ENCODE results near the gene RNF183. TPM values are rescaled to one million over a fixed set of nuclear protein-coding genes. Genes with fewer than 3 reads are reported as not detected.
"Not testable (repeated sequence)": the region's sequence is repeated elsewhere in the genome, so short reads cannot be mapped to it uniquely, and the experiment has no call there.

The RNF183 gene
- total and polyA plus RNA-seq, 8 donors = 0.14 to 1.5 (median 0.16) TPM; not detected in 1

DNA sequence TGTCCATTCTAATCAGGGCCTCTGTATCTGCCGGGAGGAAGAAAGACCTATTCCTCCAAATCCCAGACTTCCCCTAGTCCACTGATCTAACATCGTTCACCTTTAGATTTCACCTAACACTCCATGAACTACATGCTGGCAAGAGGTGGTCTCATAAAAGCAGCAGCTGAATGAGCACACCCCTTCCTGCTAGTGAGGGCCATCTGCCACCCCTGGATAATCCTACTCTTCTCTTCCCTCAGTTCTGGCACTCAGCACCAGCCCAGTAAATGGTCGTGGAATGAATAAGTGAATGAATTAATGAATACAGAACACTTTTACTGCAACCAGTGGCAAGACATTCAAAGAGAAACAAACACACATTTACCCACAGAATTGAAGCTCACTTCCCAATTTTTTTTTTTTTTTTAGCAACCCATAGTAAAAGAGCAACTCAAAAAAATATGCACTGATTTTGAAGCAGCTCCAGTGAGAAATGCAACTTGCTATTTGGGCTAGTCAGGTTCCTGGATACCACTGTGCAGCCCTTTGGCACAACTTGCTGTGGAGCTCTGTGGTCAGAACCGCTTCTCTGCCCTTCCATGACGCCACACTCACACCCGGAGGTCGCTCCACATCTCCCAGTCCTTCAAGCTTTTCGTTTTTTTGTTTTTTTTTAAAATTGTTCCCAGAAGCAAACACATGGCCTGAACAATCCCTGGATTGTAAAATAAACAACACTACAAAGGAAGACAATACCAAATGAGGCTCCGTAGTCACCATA lies 6.2 kb downstream of the RNF183 start:
- DNase-seq (no peak), ATAC-seq (no peak), FAIRE-seq (no peak)
- no peaks in the 10 kb centered on the region for H3K27me3 ChIP-seq
- no peak overlapping the region for H3K27ac ChIP-seq
- H3K36me3 ChIP-seq = peaks cover 3 to 10% (median 3%) of the 10 kb centered on the region in 3 donors
- TF ChIP-seq, protein P1, sequence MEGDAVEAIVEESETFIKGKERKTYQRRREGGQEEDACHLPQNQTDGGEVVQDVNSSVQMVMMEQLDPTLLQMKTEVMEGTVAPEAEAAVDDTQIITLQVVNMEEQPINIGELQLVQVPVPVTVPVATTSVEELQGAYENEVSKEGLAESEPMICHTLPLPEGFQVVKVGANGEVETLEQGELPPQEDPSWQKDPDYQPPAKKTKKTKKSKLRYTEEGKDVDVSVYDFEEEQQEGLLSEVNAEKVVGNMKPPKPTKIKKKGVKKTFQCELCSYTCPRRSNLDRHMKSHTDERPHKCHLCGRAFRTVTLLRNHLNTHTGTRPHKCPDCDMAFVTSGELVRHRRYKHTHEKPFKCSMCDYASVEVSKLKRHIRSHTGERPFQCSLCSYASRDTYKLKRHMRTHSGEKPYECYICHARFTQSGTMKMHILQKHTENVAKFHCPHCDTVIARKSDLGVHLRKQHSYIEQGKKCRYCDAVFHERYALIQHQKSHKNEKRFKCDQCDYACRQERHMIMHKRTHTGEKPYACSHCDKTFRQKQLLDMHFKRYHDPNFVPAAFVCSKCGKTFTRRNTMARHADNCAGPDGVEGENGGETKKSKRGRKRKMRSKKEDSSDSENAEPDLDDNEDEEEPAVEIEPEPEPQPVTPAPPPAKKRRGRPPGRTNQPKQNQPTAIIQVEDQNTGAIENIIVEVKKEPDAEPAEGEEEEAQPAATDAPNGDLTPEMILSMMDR (IDR thresholded peaks at IDR 0.05) = no peak
- no peaks in the 10 kb centered on the region for H3K9me3 ChIP-seq
- H3K4me1 ChIP-seq = no peaks in the 10 kb centered on the region
- WGBS, 2 donors = 55 to 66% methylated on average over 9 of the region's 9 CpGs
- intact Hi-C loops (cut with DNase I) = no loop called here
- H3K4me3 ChIP-seq = no peak overlapping the region

DNA sequence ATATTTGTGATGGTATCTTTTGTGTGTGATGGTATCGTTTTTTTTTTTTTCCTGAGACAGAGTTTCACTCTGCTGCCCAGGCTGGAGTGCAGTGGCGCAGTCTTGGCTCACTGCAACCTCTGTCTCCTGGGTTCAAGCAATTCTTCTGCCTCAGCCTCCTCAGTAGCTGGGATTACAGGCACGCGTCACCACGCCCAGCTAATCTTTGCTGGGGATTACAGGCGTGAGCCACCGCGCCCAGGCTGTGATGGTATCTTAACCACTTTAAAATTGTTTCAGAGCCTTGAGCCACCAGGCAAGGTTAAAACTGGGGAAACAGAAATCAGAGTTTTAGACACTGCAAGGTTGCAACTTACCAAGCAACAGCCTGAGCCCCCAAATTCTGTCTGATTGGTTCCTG lies 6.9 kb downstream of the RNF183 start:
- DNase-seq; FAIRE-seq; intact Hi-C loops (cut with DNase I); H3K27ac ChIP-seq; ATAC-seq; H3K4me3 ChIP-seq; H3K4me1 ChIP-seq; H3K9me3 ChIP-seq; H3K27me3 ChIP-seq: not testable (repeated sequence)
- peaks cover 3 to 18% (median 10%) of the 10 kb centered on the region in 3 donors for H3K36me3 ChIP-seq
- WGBS, 2 donors = 82 to 86% methylated on average over 8 of the region's 8 CpGs

DNA sequence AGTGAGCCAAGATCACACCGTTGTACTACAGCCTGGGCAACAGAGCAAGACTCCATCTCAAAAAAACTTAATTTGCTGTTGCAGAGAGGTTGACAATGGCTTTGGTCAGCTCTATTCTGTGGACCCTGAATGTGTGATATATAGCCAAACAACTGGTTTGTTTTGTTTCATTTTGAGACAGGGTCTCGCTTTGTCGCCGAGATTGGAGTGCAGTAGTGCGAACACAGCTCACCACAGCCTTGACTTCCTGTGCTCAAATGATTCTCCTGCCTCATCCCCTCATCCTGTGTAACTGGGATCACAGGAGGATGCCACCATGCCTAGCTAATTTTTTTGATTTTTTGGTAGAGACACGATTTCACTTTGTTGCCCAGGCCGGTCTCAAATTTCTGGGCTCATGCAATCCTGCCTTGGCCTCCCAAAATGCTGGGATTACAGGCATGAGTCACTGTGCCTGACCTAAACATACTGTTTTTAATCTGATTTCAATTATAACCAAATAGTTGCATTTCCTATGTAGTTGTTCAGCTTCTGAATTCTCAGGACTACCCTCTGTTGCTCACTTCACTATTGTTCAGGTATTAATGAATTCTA lies 9.8 kb downstream of the RNF183 start:
- Histone ChIP-seq H3K27ac (no peak overlapping the region), H3K4me1 (no peaks in the 10 kb centered on the region), H3K36me3 (peaks cover 7 to 46% (median 28%) of the 10 kb centered on the region in 3 donors), H3K9me3 (no peaks in the 10 kb centered on the region), H3K27me3 (no peaks in the 10 kb centered on the region), H3K4me3 (no peak overlapping the region)
- intact Hi-C loops (cut with DNase I) = no loop called here
- TF ChIP-seq, protein P1 (IDR thresholded peaks at IDR 0.05) = no peak
- ATAC-seq = no peak
- no peak for FAIRE-seq
- WGBS, 2 donors = 84 to 88% methylated on average over 7 of the region's 7 CpGs
- no peak for DNase-seq

DNA sequence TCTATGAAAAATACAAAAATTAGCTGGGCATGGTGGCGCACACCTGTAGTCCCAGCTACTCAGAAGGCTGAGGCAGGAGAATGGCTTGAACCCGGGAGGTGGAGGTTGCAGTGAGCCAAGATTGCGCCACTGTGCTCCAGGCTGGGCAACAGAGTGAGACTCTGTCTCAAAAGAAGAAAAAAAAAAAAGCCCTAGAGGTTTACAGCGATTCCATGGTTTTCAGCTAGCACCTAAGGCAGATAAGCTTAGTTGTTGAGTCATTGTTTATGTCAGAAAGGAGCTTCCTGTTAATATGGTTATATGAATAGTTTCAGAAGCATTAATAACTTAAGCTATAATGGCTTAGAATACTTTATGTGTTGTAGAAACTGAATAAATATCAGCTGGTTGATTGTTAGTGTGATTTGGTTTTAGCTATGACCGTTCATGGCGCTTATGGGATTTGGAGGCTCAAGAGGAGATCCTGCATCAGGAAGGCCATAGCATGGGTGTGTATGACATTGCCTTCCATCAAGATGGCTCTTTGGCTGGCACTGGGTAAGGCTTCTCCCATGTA lies 13.0 kb downstream of the RNF183 start:
- H3K4me3 ChIP-seq = no peak overlapping the region
- TF ChIP-seq, protein P1 (IDR thresholded peaks at IDR 0.05) = no peak
- ATAC-seq (no peak), FAIRE-seq (no peak), DNase-seq (no peak)
- no peaks in the 10 kb centered on the region for H3K9me3 ChIP-seq
- peaks cover 7 to 74% (median 47%) of the 10 kb centered on the region in 3 donors for H3K36me3 ChIP-seq
- no peaks in the 10 kb centered on the region for H3K4me1 ChIP-seq
- intact Hi-C loops (cut with DNase I) = no loop called here
- H3K27ac ChIP-seq = no peak overlapping the region
- 93 to 95% methylated on average over 6 of the region's 6 CpGs for WGBS, 2 donors
- H3K27me3 ChIP-seq = no peaks in the 10 kb centered on the region

DNA sequence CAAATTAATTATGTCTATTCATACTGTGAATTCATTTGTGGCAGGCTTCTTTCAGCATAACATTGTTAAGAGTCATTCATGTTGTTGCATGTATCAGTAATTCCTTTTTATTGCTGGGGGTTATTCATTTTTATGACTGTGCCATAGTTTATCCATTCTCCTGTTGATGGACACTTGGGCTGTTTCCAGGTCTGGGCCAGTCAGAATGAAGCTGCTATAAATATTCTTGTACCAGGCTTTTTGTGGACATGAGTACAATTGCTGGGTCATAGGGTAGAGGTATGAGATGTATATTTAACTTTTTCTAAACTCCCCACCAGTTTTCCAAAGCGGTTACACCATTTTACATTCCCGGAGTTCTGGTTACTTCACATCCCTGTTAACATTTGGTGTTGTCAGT lies 14.1 kb downstream of the RNF183 start:
- Histone ChIP-seq H3K4me1 (no peaks in the 10 kb centered on the region), H3K4me3 (no peak overlapping the region), H3K9me3 (no peaks in the 10 kb centered on the region), H3K36me3 (peaks cover 7 to 84% (median 56%) of the 10 kb centered on the region in 3 donors), H3K27ac (no peak overlapping the region), H3K27me3 (no peaks in the 10 kb centered on the region)
- intact Hi-C loops (cut with DNase I) = no loop called here
- FAIRE-seq (no peak), DNase-seq (no peak), ATAC-seq (no peak)
- TF ChIP-seq, protein P1 (IDR thresholded peaks at IDR 0.05) = no peak
- WGBS, 2 donors = 93 to 97% methylated on average over 2 of the region's 2 CpGs
